KG1 (cell line): Measurements from ENCODE around the gene SMARCA1.
"Not testable (repeated sequence)": the region's sequence is repeated elsewhere in the genome, so short reads cannot be mapped to it uniquely, and the experiment has no call there.

Experiments
- DNase-seq: peaks from one replicate; lab custom pipeline; 2025; lab: John Stamatoyannopoulos, UW

Gene SMARCA1

GRCh38 chrX:129523079-129523911 is at the start of gene SMARCA1:
SMARCA1 (minus strand) TSS chrX:129523490; CDS start chrX:129523370, 120 bp downstream.
- DNase-seq = no peak

GRCh38 chrX:129572422-129572821 is 49.1 kb upstream of the SMARCA1 start:
- DNase-seq = no peak

- no peak for DNase-seq
These were observed 45.1 kb upstream of the SMARCA1 start for GRCh38 chrX:129568349-129568748.

GRCh38 chrX:129566073-129566472 is 42.8 kb upstream of the SMARCA1 start:
- DNase-seq = no peak

GRCh38 chrX:129565046-129565650 is 41.9 kb upstream of the SMARCA1 start:
- no peak for DNase-seq

GRCh38 chrX:129564345-129564744 is 41.1 kb upstream of the SMARCA1 start:
- not testable (repeated sequence) for DNase-seq

- no peak for DNase-seq
These were observed 38.2 kb upstream of the SMARCA1 start for GRCh38 chrX:129561453-129561852.

- no peak for DNase-seq
These were observed 36.5 kb upstream of the SMARCA1 start for GRCh38 chrX:129559783-129560182.

GRCh38 chrX:129557844-129558480 is 34.7 kb upstream of the SMARCA1 start:
- DNase-seq = no peak

GRCh38 chrX:129556806-129557315 is 33.6 kb upstream of the SMARCA1 start:
- no peak for DNase-seq

- DNase-seq = not testable (repeated sequence)
These were observed 31.5 kb upstream of the SMARCA1 start for GRCh38 chrX:129554816-129555215.

GRCh38 chrX:129553619-129554288 is 30.5 kb upstream of the SMARCA1 start:
- DNase-seq = no peak

- no peak for DNase-seq
These were observed 25.8 kb upstream of the SMARCA1 start for GRCh38 chrX:129549124-129549523.

GRCh38 chrX:129545408-129545807 is 22.1 kb upstream of the SMARCA1 start:
- DNase-seq = no peak

- DNase-seq = no peak
These were observed 21.5 kb upstream of the SMARCA1 start for GRCh38 chrX:129544780-129545179.

GRCh38 chrX:129540722-129541184 is 17.5 kb upstream of the SMARCA1 start:
- peak; percentile 0 for DNase-seq

GRCh38 chrX:129540068-129540653 is 16.9 kb upstream of the SMARCA1 start, which contains the start of gene OCRL:
OCRL (plus strand) TSS chrX:129540259; CDS start chrX:129540440, 181 bp downstream.
- peak; percentile 5 for DNase-seq

GRCh38 chrX:129534816-129535578 is 11.7 kb upstream of the SMARCA1 start:
- no peak for DNase-seq

- DNase-seq = no peak
These were observed 7.8 kb upstream of the SMARCA1 start for GRCh38 chrX:129531132-129531531.

GRCh38 chrX:129530410-129530809 is 7.1 kb upstream of the SMARCA1 start:
- DNase-seq = no peak
